ENCODE results near the gene SHC4.

GRCh38 chr15:48851956-48852355 lies 111.8 kb downstream of the SHC4 start:
- TF ChIP-seq ZNF274 (IDR thresholded peaks at IDR 0.05; ENCODE audit: low read depth, low read length) = no peak
- no peak for TF ChIP-seq YY1 (IDR thresholded peaks at IDR 0.05; ENCODE audit: insufficient read depth, insufficient read length)
